ENCODE data around the gene TFCP2L1.

The TFCP2L1 gene

GRCh38 chr2:121210691-121211090 lies 74.3 kb downstream of the TFCP2L1 start:
- Histone ChIP-seq H3K9me3 (ENCODE audit: control insufficient read depth, insufficient read depth, low read length) (no peaks in the 10 kb centered on the region), H3K36me3 (ENCODE audit: control insufficient read depth, insufficient read depth, low read length) (no peaks in the 10 kb centered on the region), H3K4me1 (ENCODE audit: control insufficient read depth, insufficient read depth, low read length) (peaks cover 5% of the 10 kb centered on the region), H3K4me3 (ENCODE audit: low read depth, low read length) (no peak overlapping the region), H3K27me3 (ENCODE audit: control insufficient read depth, insufficient read depth, low read length) (no peaks in the 10 kb centered on the region), H3K9ac (ENCODE audit: low read depth, low read length) (no peak overlapping the region)

- H3K9ac ChIP-seq (ENCODE audit: low read depth, low read length), result no peak overlapping the region
- no peaks in the 10 kb centered on the region for H3K9me3 ChIP-seq (ENCODE audit: control insufficient read depth, insufficient read depth, low read length)
- H3K36me3 ChIP-seq (ENCODE audit: control insufficient read depth, insufficient read depth, low read length), result no peaks in the 10 kb centered on the region
- H3K4me1 ChIP-seq (ENCODE audit: control insufficient read depth, insufficient read depth, low read length), result peaks cover 5% of the 10 kb centered on the region
- no peak overlapping the region for H3K4me3 ChIP-seq (ENCODE audit: low read depth, low read length)
- no peaks in the 10 kb centered on the region for H3K27me3 ChIP-seq (ENCODE audit: control insufficient read depth, insufficient read depth, low read length)
These were observed 75.9 kb downstream of the TFCP2L1 start for GRCh38 chr2:121209014-121209610.

GRCh38 chr2:121207494-121207893 lies 77.5 kb downstream of the TFCP2L1 start:
- no peaks in the 10 kb centered on the region for H3K36me3 ChIP-seq (ENCODE audit: control insufficient read depth, insufficient read depth, low read length)
- H3K4me3 ChIP-seq (ENCODE audit: low read depth, low read length), result no peak overlapping the region
- H3K9me3 ChIP-seq (ENCODE audit: control insufficient read depth, insufficient read depth, low read length), result no peaks in the 10 kb centered on the region
- H3K4me1 ChIP-seq (ENCODE audit: control insufficient read depth, insufficient read depth, low read length), result no peaks in the 10 kb centered on the region
- H3K27me3 ChIP-seq (ENCODE audit: control insufficient read depth, insufficient read depth, low read length), result no peaks in the 10 kb centered on the region
- no peak overlapping the region for H3K9ac ChIP-seq (ENCODE audit: low read depth, low read length)

- H3K4me1 ChIP-seq (ENCODE audit: control insufficient read depth, insufficient read depth, low read length), result no peaks in the 10 kb centered on the region
- no peaks in the 10 kb centered on the region for H3K27me3 ChIP-seq (ENCODE audit: control insufficient read depth, insufficient read depth, low read length)
- no peak overlapping the region for H3K4me3 ChIP-seq (ENCODE audit: low read depth, low read length)
- H3K9ac ChIP-seq (ENCODE audit: low read depth, low read length), result no peak overlapping the region
- H3K36me3 ChIP-seq (ENCODE audit: control insufficient read depth, insufficient read depth, low read length), result no peaks in the 10 kb centered on the region
- H3K9me3 ChIP-seq (ENCODE audit: control insufficient read depth, insufficient read depth, low read length), result no peaks in the 10 kb centered on the region
These were observed 79.6 kb downstream of the TFCP2L1 start for GRCh38 chr2:121205321-121205942.

GRCh38 chr2:121203591-121204249 lies 81.3 kb downstream of the TFCP2L1 start:
- H3K9me3 ChIP-seq (ENCODE audit: control insufficient read depth, insufficient read depth, low read length), result no peaks in the 10 kb centered on the region
- H3K9ac ChIP-seq (ENCODE audit: low read depth, low read length), result no peak overlapping the region
- H3K4me1 ChIP-seq (ENCODE audit: control insufficient read depth, insufficient read depth, low read length), result no peaks in the 10 kb centered on the region
- H3K27me3 ChIP-seq (ENCODE audit: control insufficient read depth, insufficient read depth, low read length), result no peaks in the 10 kb centered on the region
- no peaks in the 10 kb centered on the region for H3K36me3 ChIP-seq (ENCODE audit: control insufficient read depth, insufficient read depth, low read length)
- no peak overlapping the region for H3K4me3 ChIP-seq (ENCODE audit: low read depth, low read length)

GRCh38 chr2:121202541-121203310 lies 82.3 kb downstream of the TFCP2L1 start:
- H3K4me3 ChIP-seq (ENCODE audit: low read depth, low read length), result no peak overlapping the region
- H3K9ac ChIP-seq (ENCODE audit: low read depth, low read length), result no peak overlapping the region
- H3K27me3 ChIP-seq (ENCODE audit: control insufficient read depth, insufficient read depth, low read length), result no peaks in the 10 kb centered on the region
- no peaks in the 10 kb centered on the region for H3K36me3 ChIP-seq (ENCODE audit: control insufficient read depth, insufficient read depth, low read length)
- H3K9me3 ChIP-seq (ENCODE audit: control insufficient read depth, insufficient read depth, low read length), result no peaks in the 10 kb centered on the region
- no peaks in the 10 kb centered on the region for H3K4me1 ChIP-seq (ENCODE audit: control insufficient read depth, insufficient read depth, low read length)

- H3K27me3 ChIP-seq (ENCODE audit: control insufficient read depth, insufficient read depth, low read length), result no peaks in the 10 kb centered on the region
- no peak overlapping the region for H3K4me3 ChIP-seq (ENCODE audit: low read depth, low read length)
- H3K4me1 ChIP-seq (ENCODE audit: control insufficient read depth, insufficient read depth, low read length), result no peaks in the 10 kb centered on the region
These were observed 83.2 kb downstream of the TFCP2L1 start for GRCh38 chr2:121201796-121202195.

GRCh38 chr2:121200419-121201315 lies 84.3 kb downstream of the TFCP2L1 start:
- H3K9ac ChIP-seq (ENCODE audit: low read depth, low read length), result no peak overlapping the region
- H3K36me3 ChIP-seq (ENCODE audit: control insufficient read depth, insufficient read depth, low read length), result no peaks in the 10 kb centered on the region
- no peaks in the 10 kb centered on the region for H3K27me3 ChIP-seq (ENCODE audit: control insufficient read depth, insufficient read depth, low read length)
- no peak overlapping the region for H3K4me3 ChIP-seq (ENCODE audit: low read depth, low read length)
- no peaks in the 10 kb centered on the region for H3K9me3 ChIP-seq (ENCODE audit: control insufficient read depth, insufficient read depth, low read length)
- H3K4me1 ChIP-seq (ENCODE audit: control insufficient read depth, insufficient read depth, low read length), result no peaks in the 10 kb centered on the region

More at GRCh38 chr2:121201796-121202195, 83.2 kb downstream of the TFCP2L1 start:
- no peak overlapping the region for H3K9ac ChIP-seq (ENCODE audit: low read depth, low read length)
- H3K9me3 ChIP-seq (ENCODE audit: control insufficient read depth, insufficient read depth, low read length), result no peaks in the 10 kb centered on the region
- H3K36me3 ChIP-seq (ENCODE audit: control insufficient read depth, insufficient read depth, low read length), result no peaks in the 10 kb centered on the region

- Histone ChIP-seq H3K4me3 (ENCODE audit: low read depth, low read length) (no peak overlapping the region), H3K4me1 (ENCODE audit: control insufficient read depth, insufficient read depth, low read length) (no peaks in the 10 kb centered on the region), H3K27me3 (ENCODE audit: control insufficient read depth, insufficient read depth, low read length) (no peaks in the 10 kb centered on the region), H3K36me3 (ENCODE audit: control insufficient read depth, insufficient read depth, low read length) (no peaks in the 10 kb centered on the region), H3K9me3 (ENCODE audit: control insufficient read depth, insufficient read depth, low read length) (no peaks in the 10 kb centered on the region), H3K9ac (ENCODE audit: low read depth, low read length) (no peak overlapping the region)
These were observed 85.0 kb downstream of the TFCP2L1 start for GRCh38 chr2:121200011-121200347.

- Histone ChIP-seq H3K9me3 (ENCODE audit: control insufficient read depth, insufficient read depth, low read length) (no peaks in the 10 kb centered on the region), H3K36me3 (ENCODE audit: control insufficient read depth, insufficient read depth, low read length) (no peaks in the 10 kb centered on the region), H3K9ac (ENCODE audit: low read depth, low read length) (no peak overlapping the region), H3K4me3 (ENCODE audit: low read depth, low read length) (no peak overlapping the region), H3K4me1 (ENCODE audit: control insufficient read depth, insufficient read depth, low read length) (no peaks in the 10 kb centered on the region), H3K27me3 (ENCODE audit: control insufficient read depth, insufficient read depth, low read length) (no peaks in the 10 kb centered on the region)
These were observed 85.6 kb downstream of the TFCP2L1 start for GRCh38 chr2:121199281-121200010.

Measured in iPS-15b (cell line).